ENCODE measurements around the gene PCDHGB6.
"Not testable (repeated sequence)": the region's sequence is repeated elsewhere in the genome, so short reads cannot be mapped to it uniquely, and the experiment has no call there.

PCDHGB6 gene

GRCh38 chr5:141407790-141408505 lies at the start of gene PCDHGB6:
Gene PCDHGB6 (plus strand): TSS chr5:141408021. CDS start chr5:141408203, 182 bp downstream.
- peak; percentile 48 for TF ChIP-seq CTCF (IDR thresholded peaks at IDR 0.05; ENCODE audit: borderline replicate concordance, control extremely low read depth, extremely low read depth, insufficient read depth, missing control alignments)
- in situ Hi-C loops (cut with MboI; ENCODE audit: low sequenced_read_pairs, unreplicated experiment), result not testable (repeated sequence)
- peak; percentile 62 for DNase-seq (ENCODE audit: low spot score)

GRCh38 chr5:141359790-141360426 lies 47.9 kb upstream of the PCDHGB6 start, which contains the start of gene PCDHGB2:
Gene PCDHGB2 (plus strand): TSS chr5:141359994. CDS start chr5:141360136, 142 bp downstream.
- peak; percentile 73 for DNase-seq (ENCODE audit: low spot score)
- TF ChIP-seq CTCF (IDR thresholded peaks at IDR 0.05; ENCODE audit: borderline replicate concordance, control extremely low read depth, extremely low read depth, insufficient read depth, missing control alignments), result no peak
- in situ Hi-C loops (cut with MboI; ENCODE audit: low sequenced_read_pairs, unreplicated experiment), result no loop called here

GRCh38 chr5:141360685-141361084 lies 47.1 kb upstream of the PCDHGB6 start:
- TF ChIP-seq CTCF (IDR thresholded peaks at IDR 0.05; ENCODE audit: borderline replicate concordance, control extremely low read depth, extremely low read depth, insufficient read depth, missing control alignments), result no peak
- DNase-seq (ENCODE audit: low spot score), result no peak
- in situ Hi-C loops (cut with MboI; ENCODE audit: low sequenced_read_pairs, unreplicated experiment), result no loop called here

DNA sequence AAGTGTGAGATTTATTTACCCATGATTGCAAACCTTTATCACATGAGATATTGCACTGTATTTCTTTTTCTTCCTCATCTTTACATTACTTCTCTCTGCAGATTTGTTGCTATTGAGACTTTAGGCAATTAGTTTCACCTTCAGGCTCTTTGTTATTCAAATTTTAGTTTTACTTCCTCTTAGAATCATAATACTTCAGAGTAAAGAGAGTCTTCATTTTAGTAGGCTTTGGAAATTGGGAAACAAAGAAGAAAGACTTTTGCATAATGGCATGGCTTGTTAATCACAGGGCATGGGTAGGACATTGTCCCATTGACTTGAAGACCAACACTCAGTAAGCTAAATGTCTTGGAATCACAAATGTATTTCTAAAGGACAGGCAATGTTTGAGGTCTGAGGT lies 45.1 kb upstream of the PCDHGB6 start:
- DNase-seq (ENCODE audit: low spot score), result no peak
- TF ChIP-seq CTCF (IDR thresholded peaks at IDR 0.05; ENCODE audit: borderline replicate concordance, control extremely low read depth, extremely low read depth, insufficient read depth, missing control alignments), result no peak
- in situ Hi-C loops (cut with MboI; ENCODE audit: low sequenced_read_pairs, unreplicated experiment), result no loop called here

- DNase-seq (ENCODE audit: low spot score), result no peak
- in situ Hi-C loops (cut with MboI; ENCODE audit: low sequenced_read_pairs, unreplicated experiment), result no loop called here
- TF ChIP-seq CTCF (IDR thresholded peaks at IDR 0.05; ENCODE audit: borderline replicate concordance, control extremely low read depth, extremely low read depth, insufficient read depth, missing control alignments), result no peak
These were observed 43.7 kb upstream of the PCDHGB6 start, which contains the start of gene PCDHGA5 for GRCh38 chr5:141363952-141364660. Gene PCDHGA5 (plus strand): TSS chr5:141364162. CDS start chr5:141364331, 169 bp downstream.
